OCI-M2 (cell line): Measurements from ENCODE around the gene ERF.
A peak's percentile ranks its signal among the peaks of the same experiment; 100 is the strongest.

ENCODE experiments used
- DNase-seq: peaks from one replicate; lab custom pipeline; 2025; ENCODE audit not compliant: unreplicated experiment; lab: John Stamatoyannopoulos, UW

The ERF gene

DNA sequence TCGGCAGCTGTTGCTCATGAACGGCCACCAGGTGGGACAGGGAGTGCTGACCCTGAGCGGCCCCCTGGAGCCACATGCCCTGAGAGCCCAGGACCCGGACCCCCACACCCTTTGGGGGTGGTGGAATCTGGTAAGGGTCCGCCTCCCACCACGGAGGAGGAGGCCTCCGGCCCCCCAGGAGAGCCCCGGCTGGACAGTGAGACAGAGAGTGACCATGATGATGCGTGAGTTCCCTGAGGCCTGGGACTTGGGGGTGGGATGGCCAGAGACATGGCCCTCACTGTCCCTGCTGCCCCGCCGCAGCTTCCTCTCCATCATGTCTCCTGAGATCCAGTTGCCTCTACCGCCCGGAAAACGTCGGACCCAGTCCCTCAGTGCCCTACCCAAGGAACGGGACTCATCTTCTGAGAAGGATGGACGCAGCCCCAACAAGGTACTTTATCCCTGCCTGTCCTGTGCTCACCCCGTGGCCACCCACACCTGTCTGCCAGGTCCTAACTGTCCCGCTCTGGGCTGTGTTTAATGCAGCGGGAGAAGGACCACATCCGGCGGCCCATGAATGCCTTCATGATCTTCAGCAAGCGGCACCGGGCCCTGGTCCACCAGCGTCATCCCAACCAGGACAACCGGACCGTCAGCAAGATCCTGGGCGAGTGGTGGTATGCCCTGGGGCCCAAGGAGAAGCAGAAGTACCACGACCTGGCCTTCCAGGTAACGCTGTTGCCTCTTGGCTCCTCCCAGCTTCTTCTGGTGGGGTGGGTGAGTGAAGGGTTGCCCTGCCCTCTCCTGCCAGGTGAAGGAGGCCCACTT lies 32.3 kb upstream of the ERF start:
- no peak for DNase-seq

- no peak for DNase-seq
Measured at GRCh38 chr19:42286349-42287016, 31.6 kb upstream of the ERF start.

GRCh38 chr19:42285988-42286348 lies 31.0 kb upstream of the ERF start:
- no peak for DNase-seq

- DNase-seq: no peak
Measured at GRCh38 chr19:42285541-42285941, 30.6 kb upstream of the ERF start.

DNA sequence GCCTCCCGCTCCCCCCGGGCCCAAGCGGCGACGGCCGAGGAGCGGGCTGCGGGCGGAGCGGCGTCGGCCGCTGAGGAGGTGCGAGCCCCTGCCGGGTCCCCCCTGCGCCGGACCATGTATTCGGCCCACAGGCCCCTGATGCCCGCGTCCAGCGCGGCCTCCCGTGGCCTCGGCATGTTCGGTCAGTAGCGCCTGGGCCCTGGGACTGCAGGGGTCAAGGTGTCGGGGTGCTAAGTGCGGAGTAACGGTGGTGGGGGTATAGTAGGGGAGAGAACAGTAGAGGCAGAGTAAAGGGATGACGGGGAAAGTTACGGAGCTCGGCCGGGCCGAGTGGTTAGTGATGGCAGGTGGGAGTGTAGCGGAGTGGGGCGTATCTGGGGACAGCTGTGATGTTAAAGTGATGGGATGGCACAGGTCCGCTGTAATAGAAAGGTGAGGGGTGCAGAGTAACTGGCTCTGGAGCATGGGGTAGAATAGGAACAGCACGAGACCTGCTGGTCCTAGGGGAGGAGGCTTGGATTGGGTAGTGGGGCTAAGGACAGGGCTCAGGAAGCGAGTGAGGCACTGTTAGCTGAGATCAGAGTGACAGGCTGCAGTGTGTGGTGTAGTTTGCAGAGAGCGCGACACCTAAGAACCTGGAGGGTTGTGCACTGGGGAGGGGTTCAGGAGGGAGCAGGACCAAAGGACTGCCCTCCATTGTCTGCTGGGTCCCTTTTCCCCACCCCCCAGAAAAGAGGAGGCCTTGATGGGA lies 29.8 kb upstream of the ERF start:
- no peak for DNase-seq

DNA sequence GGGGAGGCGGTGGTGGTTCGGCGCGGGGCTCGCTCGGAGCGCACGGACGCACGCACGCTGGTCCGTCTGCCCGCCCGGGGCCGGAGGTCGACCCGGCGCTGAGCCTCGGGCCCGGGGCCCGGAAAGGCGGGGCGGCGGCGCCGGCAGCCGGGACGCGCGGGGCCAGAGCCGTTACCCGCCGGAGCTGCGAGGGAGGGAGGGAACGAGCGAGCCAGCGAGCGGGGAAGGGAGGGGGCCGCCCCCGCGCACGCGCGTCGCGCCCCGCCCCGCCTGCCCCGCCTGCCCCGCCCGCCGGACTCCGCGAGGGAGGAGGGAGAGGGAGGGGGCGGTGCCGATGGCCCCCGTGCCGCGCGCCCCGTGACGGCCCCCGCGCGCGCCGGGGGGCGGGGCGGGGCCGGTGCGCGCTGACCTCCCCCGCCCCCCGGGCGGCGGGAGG lies 29.2 kb upstream of the ERF start:
- DNase-seq: no peak

DNA sequence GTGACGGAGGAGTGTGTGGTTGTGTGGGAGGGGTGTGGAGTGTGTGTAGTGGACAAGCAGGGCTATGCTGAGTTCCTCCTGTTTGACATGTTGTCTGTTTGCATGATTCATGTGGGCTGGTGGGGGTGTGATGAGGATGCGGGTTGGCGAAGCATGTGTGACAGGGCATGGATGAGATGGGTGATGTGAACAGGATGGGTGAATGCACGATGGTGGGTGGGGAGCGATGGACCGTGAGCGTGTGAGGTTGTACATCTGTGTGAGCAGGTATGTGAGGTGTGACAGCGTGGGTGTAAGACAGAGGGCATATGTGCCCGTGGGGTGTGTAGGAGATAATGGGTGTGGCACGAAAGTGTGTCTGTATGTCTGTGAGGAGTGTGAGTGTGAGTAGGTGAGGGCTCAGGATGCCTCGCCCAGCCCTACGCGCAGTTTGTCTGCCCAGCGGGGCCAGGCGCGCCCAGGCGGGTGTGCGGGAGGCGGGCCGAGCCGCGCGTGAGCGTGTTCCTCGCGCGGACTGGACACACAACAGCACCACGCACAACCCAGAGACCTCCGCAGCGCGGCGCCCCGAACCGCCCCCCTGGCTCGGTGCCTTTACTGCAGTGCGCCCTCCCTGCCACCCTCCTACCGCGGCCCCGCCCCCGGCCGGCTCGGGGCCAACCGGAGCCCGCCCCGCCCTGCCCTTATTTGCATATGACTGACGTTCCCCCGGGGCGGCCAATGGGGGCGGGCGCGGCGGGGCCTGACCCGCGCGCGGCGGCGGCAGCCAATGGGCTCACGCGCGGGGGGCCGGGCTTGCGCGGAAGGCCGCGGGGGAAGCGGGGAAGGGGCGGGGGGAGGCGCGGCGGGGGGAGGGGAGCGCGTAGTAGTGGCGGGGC lies 28.5 kb upstream of the ERF start:
- no peak for DNase-seq

- DNase-seq: no peak
Measured at GRCh38 chr19:42282819-42283187, 27.9 kb upstream of the ERF start.

DNA sequence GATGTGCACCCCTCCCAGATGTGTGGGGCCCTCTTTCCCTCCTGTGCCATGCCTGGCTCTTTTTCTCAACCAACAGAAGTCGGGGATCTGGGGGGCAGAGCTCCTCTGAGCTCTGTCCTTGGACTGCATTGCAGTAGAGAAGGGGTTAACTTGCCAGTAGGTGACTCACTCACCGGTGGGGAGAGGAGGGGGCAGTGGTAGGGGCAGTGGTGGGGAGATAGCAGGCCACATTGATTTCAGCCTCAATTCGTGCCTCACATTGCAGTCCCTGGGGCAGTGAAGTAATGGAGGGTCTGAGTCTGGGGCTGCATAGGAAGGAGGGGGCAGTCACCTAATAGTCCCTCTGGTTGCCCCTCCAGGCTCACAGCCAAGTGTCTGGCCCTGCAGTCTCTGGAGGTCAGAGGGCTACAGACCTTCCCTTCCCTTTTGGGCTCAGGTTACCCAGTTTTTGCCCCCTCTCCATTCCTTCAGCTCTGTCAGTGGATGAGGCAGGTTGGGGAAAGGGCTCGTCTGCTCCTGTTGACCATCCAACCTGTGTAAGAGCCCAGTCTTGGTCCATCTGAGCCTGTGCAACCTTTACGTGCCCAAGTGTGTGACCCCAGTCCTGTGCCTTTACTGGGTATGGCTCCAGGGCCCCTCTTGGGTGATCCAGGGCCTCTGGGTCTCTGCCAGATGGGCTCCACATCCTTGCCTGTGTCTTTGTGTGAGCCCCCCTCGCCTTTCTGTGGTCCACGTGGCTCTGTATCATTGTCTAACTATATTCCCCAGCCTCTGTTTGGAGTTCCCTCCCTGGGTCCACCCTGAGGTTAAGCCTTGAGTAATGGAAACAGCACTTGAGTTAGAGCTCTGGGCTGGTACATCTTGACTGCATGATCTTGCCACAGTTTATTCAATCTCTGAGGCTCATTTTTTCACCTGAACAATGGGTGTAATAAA lies 27.2 kb upstream of the ERF start:
- no peak for DNase-seq

DNA sequence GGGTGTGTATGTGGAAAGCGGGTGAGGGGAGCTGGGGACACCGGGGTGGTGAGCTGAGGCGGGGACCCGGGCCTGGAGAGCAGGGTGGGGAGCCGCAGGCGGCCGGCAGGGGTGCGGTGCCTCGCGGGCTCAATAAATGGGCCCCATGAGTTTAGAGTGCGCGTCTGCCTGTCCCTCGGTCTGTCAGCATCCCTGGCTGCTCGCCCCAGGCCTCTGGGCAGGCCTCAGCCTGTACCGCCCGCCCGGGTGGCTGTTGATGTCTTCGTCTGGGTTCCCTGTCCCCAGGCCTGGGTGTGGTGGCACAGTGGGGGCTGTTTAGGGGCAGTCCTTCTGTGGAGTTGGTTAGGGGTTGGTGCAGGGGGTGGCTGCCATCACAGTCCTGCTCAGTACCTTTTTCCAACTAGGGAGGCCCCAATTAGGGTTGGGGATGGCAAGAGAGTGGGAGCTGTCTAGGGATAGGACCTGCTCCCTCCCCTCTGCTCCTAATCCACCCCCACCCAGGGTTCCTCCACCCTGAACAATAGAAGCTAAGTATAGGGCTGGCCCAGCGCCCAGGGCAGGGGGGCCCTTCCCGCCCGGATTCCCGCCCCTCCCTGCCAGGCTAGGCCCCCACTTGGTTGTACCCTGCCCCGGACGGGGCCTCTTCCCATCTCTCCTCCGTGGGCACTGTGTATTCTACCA lies 26.4 kb upstream of the ERF start:
- no peak for DNase-seq

DNA sequence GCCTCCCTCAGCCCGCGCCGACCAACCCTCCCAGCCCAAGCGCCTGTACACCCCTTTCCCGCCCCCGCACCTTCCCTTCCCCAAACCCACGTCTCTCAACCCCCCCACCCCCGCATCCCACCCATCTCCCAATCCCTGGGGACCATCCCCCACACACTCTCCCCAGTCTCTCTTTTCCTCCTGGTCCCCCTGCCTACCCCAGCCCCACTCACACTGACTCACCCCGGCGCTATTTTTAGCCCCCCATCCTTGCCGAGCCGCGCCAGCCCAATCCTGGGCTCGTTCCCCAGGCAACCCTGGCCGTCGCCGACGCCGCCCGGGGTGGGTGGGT lies 25.9 kb upstream of the ERF start:
- DNase-seq: no peak

DNA sequence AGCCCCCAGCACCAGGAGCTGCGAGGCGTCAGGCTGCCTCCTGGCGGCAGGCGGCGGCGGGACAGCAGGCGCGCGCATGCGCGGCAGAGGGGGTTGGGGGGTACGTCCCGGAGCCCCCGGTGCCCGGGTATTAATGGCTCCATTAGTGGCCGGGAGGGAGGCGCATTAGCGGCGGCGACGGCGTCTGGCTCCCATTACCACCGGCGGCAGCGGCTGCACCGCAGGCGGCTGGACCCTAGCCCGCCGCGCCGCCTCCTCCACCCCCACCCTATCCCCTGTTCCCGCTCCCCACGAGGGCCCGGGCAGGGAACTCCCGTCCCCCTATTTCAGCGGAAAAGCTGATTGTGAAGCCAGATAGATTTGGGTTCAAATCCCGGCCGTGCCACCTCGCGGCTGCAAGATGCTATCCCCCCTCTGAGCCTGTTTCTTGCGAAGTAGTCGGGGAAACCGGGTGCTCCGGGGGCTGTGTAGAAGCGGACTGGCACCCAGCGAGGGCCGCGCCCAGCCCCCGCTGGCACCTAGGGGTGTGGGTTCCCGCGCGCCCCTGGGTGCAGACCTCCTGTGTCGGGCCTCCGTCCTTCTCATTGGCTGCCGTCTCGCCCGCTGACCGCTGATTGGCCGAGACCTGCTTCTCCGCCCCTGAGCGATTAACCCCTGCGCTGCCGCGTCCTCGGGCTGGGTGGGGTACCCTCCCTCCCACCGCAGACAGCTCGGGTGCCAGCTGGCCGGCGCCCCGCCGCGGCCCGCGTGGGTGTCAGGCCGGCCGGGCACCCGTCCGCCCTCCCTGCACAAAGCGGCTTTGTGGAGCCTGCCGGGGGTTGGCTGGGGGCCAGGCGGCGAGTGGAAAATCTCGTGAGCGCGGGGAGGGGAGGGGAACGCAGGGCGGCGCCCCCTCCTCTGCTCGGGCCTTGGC lies 25.2 kb upstream of the ERF start:
- peak; percentile 56 for DNase-seq

DNA sequence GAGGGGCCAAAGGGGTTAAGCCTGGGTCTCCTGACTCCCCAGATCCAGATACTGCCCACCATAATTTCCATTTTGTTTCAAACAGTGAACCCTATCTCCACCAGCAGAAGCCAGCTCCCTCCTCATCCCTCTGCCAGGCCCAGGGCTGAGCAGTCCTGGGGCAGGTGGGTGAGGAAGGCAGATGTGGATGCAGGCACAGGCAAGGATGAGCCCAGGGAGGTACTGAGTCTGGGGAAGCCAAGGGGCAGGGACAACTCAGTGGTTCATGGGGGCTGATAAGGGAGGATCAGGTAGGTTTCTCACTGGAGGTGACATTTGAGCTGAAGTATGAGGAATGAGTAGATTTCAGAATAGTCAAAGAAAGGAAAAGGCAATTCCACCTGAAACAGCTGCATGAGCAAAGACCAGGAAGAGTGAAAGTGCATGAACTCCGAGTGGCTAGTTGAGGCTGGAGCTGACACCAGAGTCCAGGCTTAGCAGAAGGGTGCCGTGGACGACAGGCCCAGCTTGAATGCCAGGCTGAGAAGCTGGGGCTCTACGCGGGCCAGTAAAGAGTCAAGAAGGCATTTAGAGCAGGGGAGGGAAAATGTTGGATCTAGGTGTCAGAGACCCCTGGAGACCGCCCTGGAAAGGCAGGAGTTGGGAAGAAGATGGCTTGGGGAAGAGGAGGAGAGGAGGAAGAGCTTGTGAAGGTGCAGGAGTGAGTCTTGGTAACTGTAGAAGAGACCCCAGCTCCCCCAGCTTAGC lies 24.4 kb upstream of the ERF start:
- no peak for DNase-seq

DNA sequence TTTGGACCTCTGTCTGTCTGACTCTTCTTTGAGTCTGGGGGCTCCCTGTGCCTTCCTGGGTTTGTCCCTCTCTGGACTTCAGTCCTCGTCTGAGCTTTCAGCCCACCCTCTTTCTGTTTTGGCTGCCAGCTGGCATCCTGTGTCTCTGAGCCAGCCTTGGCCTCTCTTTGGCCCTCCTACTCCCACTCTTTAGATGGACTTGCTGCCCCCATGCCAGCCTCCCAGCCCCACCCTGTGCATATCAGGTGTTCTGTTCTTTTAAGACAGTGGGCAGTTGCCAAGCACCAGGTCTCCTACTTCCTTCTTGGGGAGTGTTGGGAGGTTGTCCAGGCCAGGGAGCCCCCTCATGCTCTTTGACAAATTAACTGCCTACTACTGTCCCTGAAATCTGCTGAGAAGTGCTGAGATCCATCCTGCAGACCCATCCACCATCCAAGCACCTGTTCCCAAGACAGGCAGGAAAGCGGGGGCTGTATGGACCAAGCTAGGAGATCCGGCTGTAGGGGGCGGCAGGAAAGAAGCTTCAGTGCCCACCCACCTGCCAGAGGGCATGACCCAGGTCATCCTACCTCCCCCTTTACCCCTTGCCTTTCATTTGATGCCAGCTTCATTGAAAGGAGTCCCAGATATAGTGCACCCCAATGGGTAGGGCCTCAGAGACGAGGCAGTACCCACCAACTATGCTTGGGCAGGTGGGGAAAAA lies 23.7 kb upstream of the ERF start:
- no peak for DNase-seq

- DNase-seq: no peak
Measured at GRCh38 chr19:42277821-42278451, 23.0 kb upstream of the ERF start.

DNA sequence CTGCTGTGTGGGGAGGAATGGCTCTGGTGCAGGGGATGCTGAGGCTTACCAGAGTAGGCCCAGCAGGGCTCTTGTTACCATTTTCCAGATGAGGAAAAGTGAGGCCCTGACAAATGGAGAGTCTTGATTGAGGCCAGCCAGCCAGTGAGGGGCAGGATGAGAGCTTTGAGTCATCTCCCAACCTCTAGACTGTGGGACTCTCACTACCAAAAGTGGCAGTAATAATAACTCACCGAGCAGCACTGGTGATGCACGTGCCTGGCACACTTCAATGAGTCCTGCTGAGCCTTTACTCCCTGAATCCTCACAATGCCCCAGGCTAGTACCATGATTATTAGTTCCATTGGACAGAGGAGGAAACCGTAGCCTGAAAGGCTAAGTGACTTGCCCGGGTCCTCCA lies 21.9 kb upstream of the ERF start:
- DNase-seq: no peak

GRCh38 chr19:42276284-42276683 lies 21.4 kb upstream of the ERF start:
- DNase-seq: no peak
